GM21381 (cell line): ENCODE results near the gene MMP15.
A peak's percentile ranks its signal among the peaks of the same experiment; 100 is the strongest.
"Not testable (repeated sequence)": the region's sequence is repeated elsewhere in the genome, so short reads cannot be mapped to it uniquely, and the experiment has no call there.

Experiments
- ATAC-seq: cut with Tn5 transposase; IDR thresholded peaks from one replicate; pipeline ENCODE4 v1.9.1; 2021; ENCODE audit warnings: mild to moderate bottlenecking, moderate library complexity; ENCODE audit not compliant: unreplicated experiment

MMP15 gene

GRCh38 chr16:57996406-57997175 lies 29.0 kb upstream of the MMP15 start:
- no peak for ATAC-seq

DNA sequence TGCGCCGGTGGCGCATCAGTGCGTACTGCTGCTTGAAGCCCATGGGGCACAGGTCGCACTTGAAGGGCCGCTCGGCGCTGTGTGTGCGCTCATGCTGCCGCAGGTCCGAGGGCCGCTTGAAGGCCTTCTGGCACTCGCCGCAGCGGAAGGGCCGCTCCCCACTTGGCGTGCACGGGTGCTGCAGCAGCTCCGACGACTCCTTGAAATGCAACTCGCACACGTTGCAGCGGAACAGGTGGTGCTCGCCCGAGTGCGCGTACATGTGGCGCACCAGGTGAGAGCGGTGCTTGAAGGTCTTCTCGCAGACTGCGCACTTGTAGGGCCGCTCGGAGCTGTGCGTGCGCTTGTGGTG lies 28.4 kb upstream of the MMP15 start:
- no peak for ATAC-seq

GRCh38 chr16:57997528-57998265 lies 27.9 kb upstream of the MMP15 start:
- ATAC-seq: no peak

- no peak for ATAC-seq
Observed at GRCh38 chr16:57998486-57998885, 27.1 kb upstream of the MMP15 start.

DNA sequence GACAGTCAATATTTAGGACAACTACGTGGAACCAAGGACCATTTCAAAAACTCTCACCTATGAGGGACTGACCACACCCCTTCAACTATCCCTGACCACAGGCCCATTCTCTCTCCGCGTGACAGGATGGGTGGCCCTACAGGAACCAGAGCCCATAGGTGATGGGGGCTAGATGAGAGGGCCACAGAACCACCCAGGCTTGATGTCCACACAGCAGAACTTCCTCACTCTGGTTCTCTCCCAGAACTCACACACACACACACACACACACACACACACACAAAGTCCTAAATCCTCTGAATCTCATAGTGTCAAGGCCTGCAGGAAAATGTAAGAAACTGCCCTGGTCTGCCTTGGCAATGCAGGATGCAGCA lies 26.6 kb upstream of the MMP15 start:
- no peak for ATAC-seq

- no peak for ATAC-seq
Observed at GRCh38 chr16:57999366-57999970, 26.1 kb upstream of the MMP15 start.

GRCh38 chr16:57999971-58000705 lies 25.4 kb upstream of the MMP15 start, which contains the start of gene ZNF319:
Gene ZNF319, minus strand, starts transcription at chr16:58000672. Its CDS starts 2,407 bp downstream, at chr16:57998265.
- ATAC-seq: peak; percentile 25

- peak; percentile 75 for ATAC-seq
Observed at GRCh38 chr16:58000706-58001676, 24.6 kb upstream of the MMP15 start, which contains the start of gene USB1. Gene USB1, plus strand, starts transcription at chr16:58001407. Its CDS starts 77 bp downstream, at chr16:58001484.

- no peak for ATAC-seq
Observed at GRCh38 chr16:58001781-58002415, 23.7 kb upstream of the MMP15 start.

GRCh38 chr16:58002416-58002800 lies 23.1 kb upstream of the MMP15 start:
- ATAC-seq: no peak

DNA sequence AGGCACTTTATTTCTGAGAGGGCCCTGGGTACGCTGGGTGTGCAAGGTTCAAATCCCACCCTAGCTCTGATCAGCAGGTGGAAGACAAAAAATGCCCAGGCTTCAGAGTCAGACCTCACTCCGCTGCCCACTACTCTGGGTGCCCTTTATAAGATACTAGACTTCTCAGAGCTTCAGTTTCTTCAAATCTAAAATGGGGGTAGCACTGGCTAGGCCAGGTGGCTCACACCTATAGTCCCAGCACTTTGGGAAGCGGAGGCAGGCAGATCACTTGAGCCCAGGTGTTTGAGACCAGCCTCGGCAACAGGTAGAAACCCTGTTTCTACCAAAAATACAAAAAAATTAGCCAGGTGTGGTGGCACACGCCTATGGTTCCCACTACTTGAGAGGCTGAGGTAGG lies 22.6 kb upstream of the MMP15 start:
- no peak for ATAC-seq

GRCh38 chr16:58004736-58005135 lies 20.8 kb upstream of the MMP15 start:
- ATAC-seq: not testable (repeated sequence)

DNA sequence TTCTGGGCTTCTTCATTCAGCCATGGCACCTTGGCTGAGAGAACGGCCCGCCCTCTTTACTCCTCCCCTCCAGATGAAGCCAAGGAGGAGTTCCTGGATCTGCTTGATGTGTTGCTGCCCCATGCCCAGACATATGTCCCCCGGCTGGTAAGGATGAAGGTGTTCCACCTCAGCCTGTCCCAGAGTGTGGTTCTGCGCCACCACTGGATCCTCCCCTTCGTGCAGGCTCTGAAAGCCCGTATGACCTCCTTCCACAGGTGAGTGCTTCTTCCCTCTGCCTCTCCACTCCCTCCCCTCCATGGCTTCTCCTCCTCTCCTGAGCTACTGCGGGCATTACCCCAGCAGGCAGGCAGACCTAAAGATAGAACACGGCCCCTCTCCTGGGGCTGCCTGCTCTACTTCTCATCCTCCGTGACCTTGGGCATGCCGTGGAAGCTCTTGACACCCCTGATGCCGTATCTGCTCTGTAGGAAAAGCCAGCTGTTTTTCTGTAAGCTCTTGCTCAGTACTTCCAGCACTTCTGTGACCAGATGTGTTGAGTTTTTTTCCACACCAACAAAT lies 15.6 kb upstream of the MMP15 start:
- no peak for ATAC-seq

DNA sequence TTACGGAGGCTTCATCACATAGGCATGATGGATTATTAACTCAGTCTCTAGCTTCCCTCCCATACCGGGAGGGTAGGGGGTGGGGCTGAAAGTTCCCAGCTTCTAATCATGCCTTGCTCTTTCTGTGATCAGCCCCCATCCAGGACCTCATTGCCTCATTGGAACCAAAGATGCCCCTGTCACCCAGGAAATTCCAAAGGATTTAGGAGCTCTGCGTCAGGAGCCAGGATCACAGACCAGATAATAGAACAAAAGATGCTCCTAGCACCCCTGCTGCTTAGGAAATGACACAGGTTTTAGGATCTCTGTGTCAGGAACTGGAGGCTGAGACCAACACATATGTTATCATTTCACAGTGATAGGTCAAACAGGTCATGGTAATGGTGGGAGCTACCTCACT lies 14.7 kb upstream of the MMP15 start:
- ATAC-seq: no peak

GRCh38 chr16:58011652-58012051 lies 13.9 kb upstream of the MMP15 start:
- no peak for ATAC-seq

DNA sequence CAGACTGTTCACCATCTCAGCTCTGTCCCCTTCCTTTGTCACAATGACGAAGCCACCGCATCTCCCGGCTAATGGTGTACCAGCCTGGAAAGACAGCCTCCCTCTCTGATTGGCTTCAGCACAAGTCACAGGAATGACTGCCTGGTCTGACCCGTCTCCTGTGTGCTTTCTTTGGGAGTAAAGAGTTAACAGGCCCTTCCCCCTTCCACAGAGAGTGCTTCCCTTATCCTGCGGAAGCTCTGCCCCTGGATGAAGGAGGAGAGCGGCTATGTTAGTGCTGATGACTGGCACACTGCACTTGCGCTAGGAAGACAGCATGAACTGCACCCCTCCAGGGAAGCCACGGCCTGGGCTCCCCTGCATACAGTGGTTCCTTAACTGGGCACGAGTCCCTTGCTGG lies 13.1 kb upstream of the MMP15 start:
- no peak for ATAC-seq

DNA sequence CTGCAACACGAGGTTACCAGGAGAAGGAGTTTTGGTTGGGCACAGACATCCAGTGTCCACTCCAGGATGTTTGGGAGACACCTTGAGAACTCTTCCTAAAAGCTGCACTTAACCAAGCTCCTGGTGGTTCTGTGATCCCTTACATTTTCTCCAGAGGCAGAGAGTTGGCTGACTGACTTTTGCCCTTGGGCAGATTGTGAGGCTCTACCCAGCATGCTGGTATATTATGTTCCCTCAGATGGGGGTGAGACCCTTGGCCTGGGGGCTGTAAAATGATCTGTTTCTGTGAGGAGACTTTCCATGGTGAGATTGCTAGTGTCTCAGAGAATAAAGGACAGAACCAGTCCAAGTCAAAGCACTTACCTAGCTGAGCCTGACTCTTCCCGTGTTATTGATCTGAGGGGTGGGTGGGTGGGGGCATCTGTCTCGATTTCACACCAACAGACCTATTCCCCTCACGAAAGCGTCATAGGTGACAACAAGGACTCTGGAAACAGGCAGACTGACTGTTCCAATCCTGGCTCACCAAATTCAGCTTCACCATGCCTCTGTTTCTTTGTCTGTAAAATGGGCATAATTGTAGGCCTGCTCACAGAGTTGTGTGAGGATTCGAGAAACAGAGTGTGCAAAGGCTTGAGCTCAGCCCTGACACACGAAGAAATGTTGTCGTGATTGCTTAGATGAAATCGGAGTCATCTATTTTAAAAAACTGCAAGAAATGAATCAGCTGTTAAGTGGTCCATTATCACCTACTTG lies 12.2 kb upstream of the MMP15 start:
- ATAC-seq: no peak

DNA sequence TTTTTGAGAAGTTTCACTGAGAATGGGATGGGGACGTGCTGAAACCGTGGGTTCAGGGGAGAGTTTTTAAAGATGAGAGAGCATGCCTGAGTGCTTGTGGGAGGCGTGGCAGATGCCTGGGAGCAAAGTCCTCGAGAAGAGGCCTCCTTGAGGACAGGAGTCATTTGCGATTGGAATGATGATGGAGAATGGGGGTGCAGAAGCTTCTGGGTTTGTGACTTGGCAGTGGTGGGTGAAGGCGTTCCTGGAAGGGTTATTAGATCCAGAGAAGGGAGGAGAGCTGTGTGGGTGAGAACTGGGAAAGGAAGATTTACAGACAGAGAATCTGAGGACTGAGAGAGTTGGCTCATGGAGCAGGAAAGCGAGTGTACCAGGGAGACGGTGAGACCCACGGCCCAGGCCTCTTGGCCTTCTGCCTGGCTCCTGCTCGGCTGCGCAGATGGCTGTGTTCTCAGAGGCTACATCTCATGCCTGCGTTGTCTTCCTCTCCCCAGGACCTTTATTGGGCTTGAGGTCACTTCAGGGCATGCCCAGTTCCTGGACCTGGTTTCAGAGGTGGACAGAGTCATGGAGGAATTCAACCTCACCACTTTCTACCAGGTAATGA lies 8.6 kb upstream of the MMP15 start:
- ATAC-seq: no peak
